CD4-positive, alpha-beta T cell treated with Interleukin-12 subunit alpha and Interleukin-12 subunit beta, for 1 hour (primary cell): ENCODE results near the gene USP9X.
"Not testable (repeated sequence)": the region's sequence is repeated elsewhere in the genome, so short reads cannot be mapped to it uniquely, and the experiment has no call there.

Experiments
- DNase-seq: peaks from one replicate; pipeline ENCODE4 v3.0.0-alpha.2; 2020

Gene USP9X

GRCh38 chrX:41084893-41085511 lies at the start of gene USP9X:
Gene USP9X, plus strand, starts transcription at chrX:41085445. Its CDS starts 38,184 bp downstream, at chrX:41123629.
- peak; percentile 90 for DNase-seq

- DNase-seq: no peak
Observed at GRCh38 chrX:41035582-41035981, 49.7 kb upstream of the USP9X start.

- no peak for DNase-seq
Observed at GRCh38 chrX:41036668-41037326, 48.4 kb upstream of the USP9X start.

GRCh38 chrX:41043196-41043595 lies 42.0 kb upstream of the USP9X start:
- DNase-seq: no peak

- no peak for DNase-seq
Observed at GRCh38 chrX:41043674-41044345, 41.4 kb upstream of the USP9X start.

- DNase-seq: no peak
Observed at GRCh38 chrX:41045960-41046567, 39.2 kb upstream of the USP9X start.

- DNase-seq: no peak
Observed at GRCh38 chrX:41047878-41048534, 37.2 kb upstream of the USP9X start.

- no peak for DNase-seq
Observed at GRCh38 chrX:41050359-41050758, 34.9 kb upstream of the USP9X start.

GRCh38 chrX:41051288-41051687 lies 34.0 kb upstream of the USP9X start:
- no peak for DNase-seq

- DNase-seq: no peak
Observed at GRCh38 chrX:41055740-41056139, 29.5 kb upstream of the USP9X start.

GRCh38 chrX:41063276-41063675 lies 22.0 kb upstream of the USP9X start:
- not testable (repeated sequence) for DNase-seq

GRCh38 chrX:41064018-41064417 lies 21.2 kb upstream of the USP9X start:
- no peak for DNase-seq

GRCh38 chrX:41066391-41066790 lies 18.9 kb upstream of the USP9X start:
- no peak for DNase-seq

GRCh38 chrX:41066969-41067368 lies 18.3 kb upstream of the USP9X start:
- no peak for DNase-seq

GRCh38 chrX:41067721-41068120 lies 17.5 kb upstream of the USP9X start:
- DNase-seq: no peak

GRCh38 chrX:41076742-41077141 lies 8.5 kb upstream of the USP9X start:
- DNase-seq: no peak

GRCh38 chrX:41081821-41082220 lies 3.4 kb upstream of the USP9X start:
- no peak for DNase-seq

- DNase-seq: no peak
Observed at GRCh38 chrX:41082783-41083182, 2.5 kb upstream of the USP9X start.

GRCh38 chrX:41084044-41084892 lies 977 bp upstream of the USP9X start:
- peak; percentile 95 for DNase-seq

GRCh38 chrX:41085512-41085877 lies 250 bp downstream of the USP9X start:
- peak; percentile 60 for DNase-seq

- peak; percentile 48 for DNase-seq
Observed at GRCh38 chrX:41085878-41086626, 807 bp downstream of the USP9X start.

GRCh38 chrX:41086627-41086932 lies 1.3 kb downstream of the USP9X start:
- DNase-seq: no peak
